OCI-LY1 (cell line): ENCODE results near the gene MYO1E.

Source experiments
- EZH2 ChIP-seq: fragments of 200-600 bp; sonication (generic), shearing (Covaris generic); IDR thresholded peaks from 2 replicates; pipeline ENCODE4 v1.8.0; 2017; ENCODE audit warnings: borderline replicate concordance, mixed run types, mild to moderate bottlenecking, antibody characterized with exemption, low read length, moderate library complexity, mixed read lengths
- TF ChIP-seq, protein P1 (sequence below): fragments of 200-600 bp; sonication (generic), shearing (Covaris generic); IDR thresholded peaks from 2 replicates; pipeline ENCODE4 v1.5.1; 2017; ENCODE audit warnings: mild to moderate bottlenecking, antibody characterized with exemption, low read length, moderate library complexity, mixed read lengths

DNA sequence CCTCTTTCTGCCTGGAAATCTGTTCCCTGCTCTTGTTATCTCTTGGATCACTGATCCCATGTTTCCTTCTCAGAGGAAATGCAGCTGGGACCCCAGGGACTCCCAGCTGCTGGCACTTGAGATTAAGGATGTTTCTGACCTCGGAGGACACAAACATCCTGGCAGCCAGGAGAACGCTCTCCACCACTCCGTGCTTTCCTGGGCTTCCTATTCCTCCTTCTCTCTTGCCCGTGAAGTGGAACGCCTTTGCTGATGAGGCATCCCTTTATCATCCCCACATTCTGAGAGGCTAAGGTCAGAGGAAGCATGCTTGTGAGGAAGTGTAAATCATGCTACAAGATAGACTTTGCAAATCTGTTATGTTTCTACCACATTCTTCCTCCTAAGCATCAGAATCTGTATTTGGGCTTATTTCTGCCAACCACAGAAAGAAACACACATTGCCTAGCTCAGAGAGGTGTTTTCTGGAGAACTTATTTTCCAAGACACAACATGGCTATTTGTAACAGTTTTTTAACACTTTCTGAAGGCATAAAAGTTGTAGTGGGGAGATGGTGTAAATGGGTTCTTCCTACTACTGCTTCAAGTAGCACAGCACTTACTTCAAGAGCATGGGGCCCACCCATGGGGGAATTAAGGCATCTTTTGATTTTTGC, 191.6 kb downstream of the MYO1E start:
- TF ChIP-seq EZH2: no peak
- TF ChIP-seq, protein P1, sequence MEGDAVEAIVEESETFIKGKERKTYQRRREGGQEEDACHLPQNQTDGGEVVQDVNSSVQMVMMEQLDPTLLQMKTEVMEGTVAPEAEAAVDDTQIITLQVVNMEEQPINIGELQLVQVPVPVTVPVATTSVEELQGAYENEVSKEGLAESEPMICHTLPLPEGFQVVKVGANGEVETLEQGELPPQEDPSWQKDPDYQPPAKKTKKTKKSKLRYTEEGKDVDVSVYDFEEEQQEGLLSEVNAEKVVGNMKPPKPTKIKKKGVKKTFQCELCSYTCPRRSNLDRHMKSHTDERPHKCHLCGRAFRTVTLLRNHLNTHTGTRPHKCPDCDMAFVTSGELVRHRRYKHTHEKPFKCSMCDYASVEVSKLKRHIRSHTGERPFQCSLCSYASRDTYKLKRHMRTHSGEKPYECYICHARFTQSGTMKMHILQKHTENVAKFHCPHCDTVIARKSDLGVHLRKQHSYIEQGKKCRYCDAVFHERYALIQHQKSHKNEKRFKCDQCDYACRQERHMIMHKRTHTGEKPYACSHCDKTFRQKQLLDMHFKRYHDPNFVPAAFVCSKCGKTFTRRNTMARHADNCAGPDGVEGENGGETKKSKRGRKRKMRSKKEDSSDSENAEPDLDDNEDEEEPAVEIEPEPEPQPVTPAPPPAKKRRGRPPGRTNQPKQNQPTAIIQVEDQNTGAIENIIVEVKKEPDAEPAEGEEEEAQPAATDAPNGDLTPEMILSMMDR: no peak
